Measurements from ENCODE around the gene PPP1R9B. TPM values are rescaled to one million over a fixed set of nuclear protein-coding genes. Genes with fewer than 3 reads are reported as not detected.

PPP1R9B gene
- total RNA-seq, 3 donors from 2014 or later: 21.8 to 24.9 (median 22.7) TPM

DNA sequence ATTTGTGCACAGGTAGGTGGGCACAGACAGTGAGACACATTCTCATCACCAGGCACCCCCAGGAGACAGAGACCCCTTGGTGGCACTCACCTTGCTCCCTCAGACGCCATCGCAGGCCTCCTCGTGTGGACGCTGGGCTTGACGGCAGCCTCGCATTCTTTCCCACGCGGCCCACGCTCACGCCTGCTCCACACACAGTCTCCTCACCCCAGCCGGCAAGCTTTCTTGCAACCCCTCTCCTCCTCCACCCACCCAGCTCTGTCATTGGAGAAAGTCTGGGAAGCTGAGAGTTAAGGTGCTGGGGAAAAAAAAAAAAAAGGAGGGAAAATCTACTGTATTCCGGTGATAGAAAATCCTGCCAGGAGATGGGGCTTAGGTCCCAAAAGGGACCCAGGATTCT, 30.1 kb upstream of the PPP1R9B start:
- no peak overlapping the region for H3K27ac ChIP-seq
- TF ChIP-seq POLR2AphosphoS5 (IDR thresholded peaks at IDR 0.05): no peak
- TF ChIP-seq, protein P1, sequence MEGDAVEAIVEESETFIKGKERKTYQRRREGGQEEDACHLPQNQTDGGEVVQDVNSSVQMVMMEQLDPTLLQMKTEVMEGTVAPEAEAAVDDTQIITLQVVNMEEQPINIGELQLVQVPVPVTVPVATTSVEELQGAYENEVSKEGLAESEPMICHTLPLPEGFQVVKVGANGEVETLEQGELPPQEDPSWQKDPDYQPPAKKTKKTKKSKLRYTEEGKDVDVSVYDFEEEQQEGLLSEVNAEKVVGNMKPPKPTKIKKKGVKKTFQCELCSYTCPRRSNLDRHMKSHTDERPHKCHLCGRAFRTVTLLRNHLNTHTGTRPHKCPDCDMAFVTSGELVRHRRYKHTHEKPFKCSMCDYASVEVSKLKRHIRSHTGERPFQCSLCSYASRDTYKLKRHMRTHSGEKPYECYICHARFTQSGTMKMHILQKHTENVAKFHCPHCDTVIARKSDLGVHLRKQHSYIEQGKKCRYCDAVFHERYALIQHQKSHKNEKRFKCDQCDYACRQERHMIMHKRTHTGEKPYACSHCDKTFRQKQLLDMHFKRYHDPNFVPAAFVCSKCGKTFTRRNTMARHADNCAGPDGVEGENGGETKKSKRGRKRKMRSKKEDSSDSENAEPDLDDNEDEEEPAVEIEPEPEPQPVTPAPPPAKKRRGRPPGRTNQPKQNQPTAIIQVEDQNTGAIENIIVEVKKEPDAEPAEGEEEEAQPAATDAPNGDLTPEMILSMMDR (IDR thresholded peaks at IDR 0.05): no peak
- no peak for TF ChIP-seq POLR2A (IDR thresholded peaks at IDR 0.05)
- H3K4me3 ChIP-seq: no peak overlapping the region
- H3K9me3 ChIP-seq: no peaks in the 10 kb centered on the region
- intact Hi-C loops (cut with DNase I; ENCODE audit: low total_unique reads): no loop called here
- H3K36me3 ChIP-seq: no peaks in the 10 kb centered on the region
- no peak for DNase-seq (ENCODE audit: low spot score in 2 of 2)
- no peaks in the 10 kb centered on the region for H3K27me3 ChIP-seq
- H3K4me1 ChIP-seq: peaks cover 9 to 10% of the 10 kb centered on the region in 2 donors

DNA sequence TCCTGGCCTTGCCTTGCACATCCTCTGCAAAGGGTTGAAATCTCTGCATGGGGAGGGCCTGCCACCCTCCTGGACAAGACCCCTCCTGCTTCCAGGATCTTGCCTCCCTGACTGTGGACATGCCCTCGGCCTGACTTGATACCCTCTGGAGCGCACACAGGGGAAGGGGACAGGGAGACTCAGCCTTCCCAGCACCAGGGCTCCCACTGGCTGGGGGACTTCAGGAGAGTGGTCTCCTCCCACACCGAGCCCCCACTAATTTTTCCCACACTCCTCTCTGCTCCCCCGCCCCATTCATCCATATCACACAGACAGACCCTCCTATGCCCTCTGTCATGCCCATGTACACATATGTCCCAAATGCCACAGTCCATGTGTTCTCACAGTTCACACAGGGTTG, 29.6 kb upstream of the PPP1R9B start:
- TF ChIP-seq, protein P1 (IDR thresholded peaks at IDR 0.05): no peak
- TF ChIP-seq POLR2A (IDR thresholded peaks at IDR 0.05) (no peak), POLR2AphosphoS5 (IDR thresholded peaks at IDR 0.05) (no peak)
- no peaks in the 10 kb centered on the region for H3K27me3 ChIP-seq
- peaks cover 9 to 10% of the 10 kb centered on the region in 2 donors for H3K4me1 ChIP-seq
- no peak overlapping the region for H3K4me3 ChIP-seq
- no peaks in the 10 kb centered on the region for H3K36me3 ChIP-seq
- DNase-seq (ENCODE audit: low spot score in 2 of 2): no peak
- H3K9me3 ChIP-seq: no peaks in the 10 kb centered on the region
- H3K27ac ChIP-seq: no peak overlapping the region
- intact Hi-C loops (cut with DNase I; ENCODE audit: low total_unique reads): no loop called here

DNA sequence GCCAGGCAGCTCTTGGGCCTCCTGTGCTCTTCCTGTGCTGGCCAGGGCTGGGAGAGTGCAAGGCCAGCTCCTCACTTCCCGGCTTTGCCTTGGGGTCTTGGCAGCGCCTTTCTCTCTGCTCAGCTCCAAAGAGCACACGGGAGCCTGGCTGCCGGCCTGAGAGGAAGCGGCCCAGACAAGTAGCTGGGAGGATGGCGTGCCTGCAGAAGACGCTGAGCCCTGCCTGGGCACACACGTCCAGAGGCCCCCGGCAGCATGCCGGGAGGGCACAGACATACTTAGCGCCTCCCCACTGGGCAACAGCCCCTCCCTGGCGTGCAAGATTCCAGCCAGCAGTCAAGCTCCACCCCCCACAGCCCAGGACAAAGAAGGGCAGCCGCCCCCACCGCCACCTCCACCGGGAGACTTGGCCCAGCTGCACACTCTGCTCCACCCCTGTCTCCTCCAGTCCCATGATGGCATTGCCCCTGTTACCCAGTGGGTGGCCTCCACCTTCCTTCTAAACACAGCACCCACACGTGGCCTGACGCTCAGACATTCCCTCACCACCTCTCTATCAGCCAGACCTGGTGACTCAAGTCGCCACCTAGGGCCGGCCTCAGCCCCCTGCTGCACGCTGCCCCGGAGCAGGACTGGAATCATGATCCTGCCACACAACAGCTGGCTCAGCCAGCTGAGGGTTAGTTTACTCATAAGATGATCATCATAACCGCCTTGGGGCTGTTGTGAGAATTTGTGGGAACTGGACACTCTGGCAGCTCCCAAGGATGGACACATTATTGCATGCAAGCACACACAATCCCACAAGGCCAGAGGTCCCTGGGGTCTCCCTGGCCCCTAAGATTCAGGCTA, 27.7 kb upstream of the PPP1R9B start:
- Histone ChIP-seq H3K27me3 (no peaks in the 10 kb centered on the region), H3K36me3 (no peaks in the 10 kb centered on the region), H3K4me3 (peak overlapping the region in 2 of 3 donors; percentile 30 to 54), H3K4me1 (peaks cover 9 to 10% of the 10 kb centered on the region in 2 donors), H3K27ac (peak overlapping the region; percentile 78 to 81), H3K9me3 (no peaks in the 10 kb centered on the region)
- peak; percentile 66 to 86 for DNase-seq (ENCODE audit: low spot score in 2 of 2)
- intact Hi-C loops (cut with DNase I; ENCODE audit: low total_unique reads): no loop called here
- no peak for TF ChIP-seq POLR2A (IDR thresholded peaks at IDR 0.05)
- TF ChIP-seq, protein P1 (IDR thresholded peaks at IDR 0.05): peak in 2 of 3 donors; percentile 19 to 48

DNA sequence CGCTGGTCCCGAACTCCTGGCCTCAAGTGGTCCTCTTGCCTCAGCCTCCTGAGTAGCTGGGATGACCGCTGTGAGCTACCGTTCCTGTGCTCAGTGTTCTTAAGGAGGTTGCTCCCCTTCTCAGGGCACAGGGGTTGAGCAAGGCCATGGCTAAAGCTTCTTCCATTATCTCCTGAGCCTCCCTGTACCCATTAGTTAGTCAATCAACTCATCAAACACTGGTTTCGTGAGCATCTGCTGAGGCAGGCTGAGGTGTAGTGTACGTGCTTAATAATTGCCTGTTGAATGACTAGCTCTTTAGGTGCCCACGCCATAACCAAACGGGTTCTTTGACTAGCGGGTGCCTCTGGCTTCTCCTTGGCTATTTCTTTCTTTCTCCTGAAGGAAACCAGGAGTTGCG, 27.0 kb upstream of the PPP1R9B start:
- H3K4me3 ChIP-seq: no peak overlapping the region
- TF ChIP-seq, protein P1 (IDR thresholded peaks at IDR 0.05): no peak
- TF ChIP-seq POLR2A (IDR thresholded peaks at IDR 0.05) (no peak), POLR2AphosphoS5 (IDR thresholded peaks at IDR 0.05) (no peak)
- peak overlapping the region; percentile 78 to 81 for H3K27ac ChIP-seq
- DNase-seq (ENCODE audit: low spot score in 2 of 2): no peak
- H3K27me3 ChIP-seq: no peaks in the 10 kb centered on the region
- H3K4me1 ChIP-seq: peaks cover 9 to 10% of the 10 kb centered on the region in 2 donors
- H3K9me3 ChIP-seq: no peaks in the 10 kb centered on the region
- H3K36me3 ChIP-seq: no peaks in the 10 kb centered on the region
- intact Hi-C loops (cut with DNase I; ENCODE audit: low total_unique reads): no loop called here

DNA sequence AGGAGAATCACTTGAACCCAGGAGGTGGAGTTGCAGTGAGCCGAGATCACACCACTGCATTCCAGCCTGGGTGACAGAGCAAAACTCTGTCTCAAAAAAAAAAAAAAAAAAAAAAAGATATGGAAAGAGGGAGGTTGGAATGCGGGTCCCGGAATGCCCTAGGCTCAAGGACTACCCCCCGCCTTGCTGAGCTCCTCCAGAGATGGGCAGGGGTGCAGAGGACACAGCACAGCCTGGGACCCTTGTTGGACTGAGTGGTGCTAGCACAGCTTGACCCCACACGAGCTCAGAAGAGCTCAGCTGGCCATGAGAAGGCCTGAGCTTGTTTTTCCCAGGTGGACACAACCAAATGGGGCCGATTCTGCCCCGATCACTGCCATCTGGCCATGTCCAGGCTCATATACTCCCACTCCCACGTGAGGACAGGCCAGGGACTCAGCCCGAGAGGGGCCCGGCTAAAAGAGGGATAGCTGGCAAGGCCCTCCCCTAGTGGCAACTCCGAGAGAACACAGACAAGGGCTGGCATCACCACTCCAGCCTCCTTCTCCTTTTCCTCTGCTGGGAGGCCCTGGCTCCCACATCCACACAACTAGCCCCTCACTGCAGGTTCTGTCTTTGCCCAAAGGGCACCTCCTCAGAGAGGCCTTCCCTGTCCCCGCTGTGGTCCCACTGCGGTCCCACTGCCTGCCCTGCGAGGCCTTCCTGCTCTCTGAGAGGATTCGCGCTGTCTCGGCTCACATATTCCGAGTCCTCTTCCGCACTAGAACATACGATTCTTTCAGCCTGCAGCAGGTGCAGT, 26.3 kb upstream of the PPP1R9B start:
- H3K27ac ChIP-seq: peak overlapping the region; percentile 78 to 81
- TF ChIP-seq POLR2A (IDR thresholded peaks at IDR 0.05): no peak
- TF ChIP-seq, protein P1 (IDR thresholded peaks at IDR 0.05): peak in 1 of 3 donors; percentile 17
- H3K27me3 ChIP-seq: no peaks in the 10 kb centered on the region
- DNase-seq (ENCODE audit: low spot score in 2 of 2): no peak
- no peaks in the 10 kb centered on the region for H3K9me3 ChIP-seq
- intact Hi-C loops (cut with DNase I; ENCODE audit: low total_unique reads): no loop called here
- H3K4me3 ChIP-seq: no peak overlapping the region
- H3K36me3 ChIP-seq: no peaks in the 10 kb centered on the region
- H3K4me1 ChIP-seq: peaks cover 9 to 10% of the 10 kb centered on the region in 2 donors

Measured in breast epithelium (tissue), 4 donors.